ENCODE data around the gene OR9A2.

Gene OR9A2

GRCh38 chr7:143008007-143008901, 18.7 kb downstream of the OR9A2 start:
- Histone ChIP-seq H3K4me1 (ENCODE audit: control insufficient read depth in 1 of 2, insufficient read depth in 2 of 2, low read length in 2 of 2) (peaks cover 0 to 2% of the 10 kb centered on the region in 2 donors), H3K4me3 (ENCODE audit: low read depth in 1 of 2, low read length in 2 of 2) (no peak overlapping the region), H3K36me3 (ENCODE audit: control insufficient read depth in 1 of 2, insufficient read depth in 2 of 2, low read length in 2 of 2) (no peaks in the 10 kb centered on the region), H3K9ac (ENCODE audit: low read depth in 1 of 2, low read length in 2 of 2) (no peak overlapping the region), H3K27me3 (ENCODE audit: control insufficient read depth in 1 of 2, insufficient read depth in 2 of 2, low read length in 2 of 2) (peaks cover 0 to 6% of the 10 kb centered on the region in 2 donors), H3K9me3 (ENCODE audit: control insufficient read depth in 1 of 2, low read length in 2 of 2) (no peaks in the 10 kb centered on the region), H3K27ac (ENCODE audit: low read depth, low read length) (no peak overlapping the region)

- H3K4me1 ChIP-seq (ENCODE audit: control insufficient read depth in 1 of 2, insufficient read depth in 2 of 2, low read length in 2 of 2), result peaks cover 5 to 10% of the 10 kb centered on the region in 2 donors
- no peak overlapping the region for H3K4me3 ChIP-seq (ENCODE audit: low read depth in 1 of 2, low read length in 2 of 2)
- no peaks in the 10 kb centered on the region for H3K36me3 ChIP-seq (ENCODE audit: control insufficient read depth in 1 of 2, insufficient read depth in 2 of 2, low read length in 2 of 2)
- no peak overlapping the region for H3K9ac ChIP-seq (ENCODE audit: low read depth in 1 of 2, low read length in 2 of 2)
- no peak overlapping the region for H3K27ac ChIP-seq (ENCODE audit: low read depth, low read length)
- peaks cover 0 to 6% of the 10 kb centered on the region in 2 donors for H3K27me3 ChIP-seq (ENCODE audit: control insufficient read depth in 1 of 2, insufficient read depth in 2 of 2, low read length in 2 of 2)
- no peaks in the 10 kb centered on the region for H3K9me3 ChIP-seq (ENCODE audit: control insufficient read depth in 1 of 2, low read length in 2 of 2)
These were observed 21.2 kb downstream of the OR9A2 start for GRCh38 chr7:143005632-143006260.

GRCh38 chr7:143003393-143004051, 23.4 kb downstream of the OR9A2 start:
- peaks cover 10% of the 10 kb centered on the region in 2 donors for H3K4me1 ChIP-seq (ENCODE audit: control insufficient read depth in 1 of 2, insufficient read depth in 2 of 2, low read length in 2 of 2)
- no peak overlapping the region for H3K27ac ChIP-seq (ENCODE audit: low read depth, low read length)
- H3K36me3 ChIP-seq (ENCODE audit: control insufficient read depth in 1 of 2, insufficient read depth in 2 of 2, low read length in 2 of 2), result no peaks in the 10 kb centered on the region
- no peaks in the 10 kb centered on the region for H3K9me3 ChIP-seq (ENCODE audit: control insufficient read depth in 1 of 2, low read length in 2 of 2)
- peak overlapping the region in 1 of 2 donors; percentile 25 for H3K9ac ChIP-seq (ENCODE audit: low read depth in 1 of 2, low read length in 2 of 2)
- H3K27me3 ChIP-seq (ENCODE audit: control insufficient read depth in 1 of 2, insufficient read depth in 2 of 2, low read length in 2 of 2), result peaks cover 0 to 6% of the 10 kb centered on the region in 2 donors
- H3K4me3 ChIP-seq (ENCODE audit: low read depth in 1 of 2, low read length in 2 of 2), result peak overlapping the region; percentile 63 to 74

- no peaks in the 10 kb centered on the region for H3K9me3 ChIP-seq (ENCODE audit: control insufficient read depth in 1 of 2, low read length in 2 of 2)
- peak overlapping the region; percentile 63 to 74 for H3K4me3 ChIP-seq (ENCODE audit: low read depth in 1 of 2, low read length in 2 of 2)
- no peak overlapping the region for H3K27ac ChIP-seq (ENCODE audit: low read depth, low read length)
- no peaks in the 10 kb centered on the region for H3K36me3 ChIP-seq (ENCODE audit: control insufficient read depth in 1 of 2, insufficient read depth in 2 of 2, low read length in 2 of 2)
- H3K27me3 ChIP-seq (ENCODE audit: control insufficient read depth in 1 of 2, insufficient read depth in 2 of 2, low read length in 2 of 2), result peaks cover 0 to 6% of the 10 kb centered on the region in 2 donors
- peak overlapping the region in 1 of 2 donors; percentile 25 for H3K9ac ChIP-seq (ENCODE audit: low read depth in 1 of 2, low read length in 2 of 2)
- H3K4me1 ChIP-seq (ENCODE audit: control insufficient read depth in 1 of 2, insufficient read depth in 2 of 2, low read length in 2 of 2), result peaks cover 10% of the 10 kb centered on the region in 2 donors
These were observed 24.0 kb downstream of the OR9A2 start for GRCh38 chr7:143002898-143003297.

- Histone ChIP-seq H3K9me3 (ENCODE audit: control insufficient read depth in 1 of 2, low read length in 2 of 2) (no peaks in the 10 kb centered on the region), H3K4me1 (ENCODE audit: control insufficient read depth in 1 of 2, insufficient read depth in 2 of 2, low read length in 2 of 2) (peaks cover 10 to 14% of the 10 kb centered on the region in 2 donors), H3K36me3 (ENCODE audit: control insufficient read depth in 1 of 2, insufficient read depth in 2 of 2, low read length in 2 of 2) (no peaks in the 10 kb centered on the region), H3K9ac (ENCODE audit: low read depth in 1 of 2, low read length in 2 of 2) (no peak overlapping the region), H3K4me3 (ENCODE audit: low read depth in 1 of 2, low read length in 2 of 2) (no peak overlapping the region), H3K27me3 (ENCODE audit: control insufficient read depth in 1 of 2, insufficient read depth in 2 of 2, low read length in 2 of 2) (peaks cover 0 to 6% of the 10 kb centered on the region in 2 donors), H3K27ac (ENCODE audit: low read depth, low read length) (no peak overlapping the region)
These were observed 24.8 kb downstream of the OR9A2 start for GRCh38 chr7:143002106-143002505.

GRCh38 chr7:143000648-143001047, 26.3 kb downstream of the OR9A2 start:
- Histone ChIP-seq H3K9ac (ENCODE audit: low read depth in 1 of 2, low read length in 2 of 2) (no peak overlapping the region), H3K4me1 (ENCODE audit: control insufficient read depth in 1 of 2, insufficient read depth in 2 of 2, low read length in 2 of 2) (peaks cover 10 to 14% of the 10 kb centered on the region in 2 donors), H3K27ac (ENCODE audit: low read depth, low read length) (no peak overlapping the region), H3K27me3 (ENCODE audit: control insufficient read depth in 1 of 2, insufficient read depth in 2 of 2, low read length in 2 of 2) (peaks cover 0 to 6% of the 10 kb centered on the region in 2 donors), H3K36me3 (ENCODE audit: control insufficient read depth in 1 of 2, insufficient read depth in 2 of 2, low read length in 2 of 2) (no peaks in the 10 kb centered on the region), H3K9me3 (ENCODE audit: control insufficient read depth in 1 of 2, low read length in 2 of 2) (no peaks in the 10 kb centered on the region), H3K4me3 (ENCODE audit: low read depth in 1 of 2, low read length in 2 of 2) (no peak overlapping the region)

GRCh38 chr7:142999793-143000192, 27.1 kb downstream of the OR9A2 start:
- Histone ChIP-seq H3K4me3 (ENCODE audit: low read depth in 1 of 2, low read length in 2 of 2) (no peak overlapping the region), H3K4me1 (ENCODE audit: control insufficient read depth in 1 of 2, insufficient read depth in 2 of 2, low read length in 2 of 2) (peaks cover 10 to 14% of the 10 kb centered on the region in 2 donors), H3K36me3 (ENCODE audit: control insufficient read depth in 1 of 2, insufficient read depth in 2 of 2, low read length in 2 of 2) (no peaks in the 10 kb centered on the region), H3K9me3 (ENCODE audit: control insufficient read depth in 1 of 2, low read length in 2 of 2) (no peaks in the 10 kb centered on the region), H3K27me3 (ENCODE audit: control insufficient read depth in 1 of 2, insufficient read depth in 2 of 2, low read length in 2 of 2) (peaks cover 0 to 5% of the 10 kb centered on the region in 2 donors), H3K9ac (ENCODE audit: low read depth in 1 of 2, low read length in 2 of 2) (no peak overlapping the region), H3K27ac (ENCODE audit: low read depth, low read length) (no peak overlapping the region)

GRCh38 chr7:142998966-142999365, 28.0 kb downstream of the OR9A2 start:
- Histone ChIP-seq H3K4me3 (ENCODE audit: low read depth in 1 of 2, low read length in 2 of 2) (no peak overlapping the region), H3K27me3 (ENCODE audit: control insufficient read depth in 1 of 2, insufficient read depth in 2 of 2, low read length in 2 of 2) (no peaks in the 10 kb centered on the region), H3K9ac (ENCODE audit: low read depth in 1 of 2, low read length in 2 of 2) (no peak overlapping the region), H3K4me1 (ENCODE audit: control insufficient read depth in 1 of 2, insufficient read depth in 2 of 2, low read length in 2 of 2) (peaks cover 10 to 14% of the 10 kb centered on the region in 2 donors), H3K36me3 (ENCODE audit: control insufficient read depth in 1 of 2, insufficient read depth in 2 of 2, low read length in 2 of 2) (no peaks in the 10 kb centered on the region), H3K27ac (ENCODE audit: low read depth, low read length) (no peak overlapping the region), H3K9me3 (ENCODE audit: control insufficient read depth in 1 of 2, low read length in 2 of 2) (no peaks in the 10 kb centered on the region)

GRCh38 chr7:142997456-142997989, 29.4 kb downstream of the OR9A2 start:
- H3K27ac ChIP-seq (ENCODE audit: low read depth, low read length), result no peak overlapping the region
- no peaks in the 10 kb centered on the region for H3K27me3 ChIP-seq (ENCODE audit: control insufficient read depth in 1 of 2, insufficient read depth in 2 of 2, low read length in 2 of 2)
- no peaks in the 10 kb centered on the region for H3K36me3 ChIP-seq (ENCODE audit: control insufficient read depth in 1 of 2, insufficient read depth in 2 of 2, low read length in 2 of 2)
- peaks cover 1 to 10% of the 10 kb centered on the region in 2 donors for H3K4me1 ChIP-seq (ENCODE audit: control insufficient read depth in 1 of 2, insufficient read depth in 2 of 2, low read length in 2 of 2)
- H3K9ac ChIP-seq (ENCODE audit: low read depth in 1 of 2, low read length in 2 of 2), result no peak overlapping the region
- no peaks in the 10 kb centered on the region for H3K9me3 ChIP-seq (ENCODE audit: control insufficient read depth in 1 of 2, low read length in 2 of 2)
- H3K4me3 ChIP-seq (ENCODE audit: low read depth in 1 of 2, low read length in 2 of 2), result no peak overlapping the region

All from duodenal mucosa (tissue), 2 donors.